Mammary epithelial cell (primary cell): ENCODE measurements around the gene SYNDIG1.

Experiments used
- EZH2 ChIP-seq: IDR thresholded peaks from 2 replicates; pipeline ENCODE4 v1.6.1; 2012; ENCODE audit warnings: low read length, inconsistent platforms, borderline replicate concordance
- TF ChIP-seq, protein P1 (sequence below), 2 donors: IDR thresholded peaks in 1 of 2; conservative IDR thresholded peaks in 1 of 2; 2 replicates each; pipeline ENCODE4 v1.5.1; 2011 to 2012; ENCODE audit warnings: inconsistent platforms in 2 of 2, low read length in 2 of 2, mild to moderate bottlenecking in 2 of 2, control low read depth in 1 of 2, low read depth in 1 of 2; ENCODE audit not compliant: insufficient read depth in 1 of 2; ENCODE audit errors: extremely low read depth in 1 of 2

DNA sequence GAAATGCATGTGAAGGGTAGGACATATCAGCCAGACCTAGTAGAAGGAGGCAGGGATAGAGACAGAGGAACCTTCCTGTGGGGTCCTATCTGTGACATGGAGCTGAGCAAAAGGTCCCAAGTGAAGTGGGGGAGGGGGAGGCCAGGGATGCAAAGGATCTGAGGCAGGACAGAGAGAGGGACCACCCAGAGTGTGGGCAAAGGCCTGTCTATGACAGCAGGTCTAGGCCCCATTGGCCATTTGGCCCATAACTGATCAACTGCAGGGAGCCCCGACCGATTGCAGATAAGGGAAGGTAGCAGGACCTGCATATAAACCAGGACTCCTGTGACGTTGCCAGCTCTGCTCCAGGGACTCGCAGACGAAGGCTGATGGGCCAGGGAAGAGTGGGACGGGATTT lies 49.6 kb upstream of the SYNDIG1 start:
- no peak for TF ChIP-seq EZH2
- TF ChIP-seq, protein P1, sequence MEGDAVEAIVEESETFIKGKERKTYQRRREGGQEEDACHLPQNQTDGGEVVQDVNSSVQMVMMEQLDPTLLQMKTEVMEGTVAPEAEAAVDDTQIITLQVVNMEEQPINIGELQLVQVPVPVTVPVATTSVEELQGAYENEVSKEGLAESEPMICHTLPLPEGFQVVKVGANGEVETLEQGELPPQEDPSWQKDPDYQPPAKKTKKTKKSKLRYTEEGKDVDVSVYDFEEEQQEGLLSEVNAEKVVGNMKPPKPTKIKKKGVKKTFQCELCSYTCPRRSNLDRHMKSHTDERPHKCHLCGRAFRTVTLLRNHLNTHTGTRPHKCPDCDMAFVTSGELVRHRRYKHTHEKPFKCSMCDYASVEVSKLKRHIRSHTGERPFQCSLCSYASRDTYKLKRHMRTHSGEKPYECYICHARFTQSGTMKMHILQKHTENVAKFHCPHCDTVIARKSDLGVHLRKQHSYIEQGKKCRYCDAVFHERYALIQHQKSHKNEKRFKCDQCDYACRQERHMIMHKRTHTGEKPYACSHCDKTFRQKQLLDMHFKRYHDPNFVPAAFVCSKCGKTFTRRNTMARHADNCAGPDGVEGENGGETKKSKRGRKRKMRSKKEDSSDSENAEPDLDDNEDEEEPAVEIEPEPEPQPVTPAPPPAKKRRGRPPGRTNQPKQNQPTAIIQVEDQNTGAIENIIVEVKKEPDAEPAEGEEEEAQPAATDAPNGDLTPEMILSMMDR (conservative IDR thresholded peaks at IDR 0.05 in 1 of 2, IDR thresholded peaks at IDR 0.05 in 1 of 2; ENCODE audit: extremely low read depth in 1 of 2, insufficient read depth in 1 of 2, low read depth in 1 of 2, low read length in 2 of 2), result no peak
